Erythroblast (primary cell): ENCODE results near the gene WTAP.
A peak's percentile ranks its signal among the peaks of the same experiment; 100 is the strongest.
"Not testable (repeated sequence)": the region's sequence is repeated elsewhere in the genome, so short reads cannot be mapped to it uniquely, and the experiment has no call there.

Experiments used
- DNase-seq, 2 experiments: peaks; one replicate each; lab custom pipeline; 2025; lab: John Stamatoyannopoulos, UW
- GATA1 ChIP-seq: IDR thresholded peaks from 2 replicates; pipeline ENCODE4 v1.6.1; 2011; ENCODE audit warnings: low read depth, mild to moderate bottlenecking, control low read depth, low read length, moderate library complexity
- POLR2A ChIP-seq: IDR thresholded peaks from 2 replicates; pipeline ENCODE4 v1.6.1; 2011; ENCODE audit warnings: mild to moderate bottlenecking, low read length

Gene WTAP

DNA sequence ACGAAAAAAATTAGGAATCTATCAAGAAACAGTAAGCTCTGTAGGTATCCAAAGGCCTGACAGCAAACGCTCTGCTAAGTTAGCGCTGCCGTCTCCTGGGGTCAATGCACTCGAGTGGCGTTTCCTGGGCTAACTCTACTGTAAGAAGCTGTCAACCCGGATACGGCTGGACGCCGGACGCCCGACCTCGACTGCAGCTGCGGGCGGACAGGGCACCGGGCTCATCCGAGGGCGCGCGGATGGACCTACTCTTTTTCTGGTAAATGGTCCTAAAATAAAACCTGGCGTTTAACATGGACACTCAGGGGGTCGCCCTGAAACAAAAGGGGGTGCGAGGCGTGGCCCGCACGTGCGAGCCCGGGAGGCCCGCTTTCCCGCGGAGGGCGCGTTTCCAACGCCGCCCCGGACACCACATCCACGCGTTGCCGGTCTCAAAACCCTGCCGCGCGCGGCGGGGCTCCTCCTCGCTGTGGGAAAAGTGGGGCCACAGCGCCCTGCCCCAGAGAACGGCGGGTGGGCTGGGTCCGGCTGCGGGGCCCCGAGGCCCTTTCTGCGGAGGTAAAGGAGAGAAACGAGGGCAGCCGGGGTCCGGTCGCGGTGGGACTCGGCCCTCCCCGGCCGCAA, 61.6 kb downstream of the WTAP start:
- TF ChIP-seq POLR2A (no peak), GATA1 (no peak)
- peak; percentile 68 to 73 for DNase-seq

DNA sequence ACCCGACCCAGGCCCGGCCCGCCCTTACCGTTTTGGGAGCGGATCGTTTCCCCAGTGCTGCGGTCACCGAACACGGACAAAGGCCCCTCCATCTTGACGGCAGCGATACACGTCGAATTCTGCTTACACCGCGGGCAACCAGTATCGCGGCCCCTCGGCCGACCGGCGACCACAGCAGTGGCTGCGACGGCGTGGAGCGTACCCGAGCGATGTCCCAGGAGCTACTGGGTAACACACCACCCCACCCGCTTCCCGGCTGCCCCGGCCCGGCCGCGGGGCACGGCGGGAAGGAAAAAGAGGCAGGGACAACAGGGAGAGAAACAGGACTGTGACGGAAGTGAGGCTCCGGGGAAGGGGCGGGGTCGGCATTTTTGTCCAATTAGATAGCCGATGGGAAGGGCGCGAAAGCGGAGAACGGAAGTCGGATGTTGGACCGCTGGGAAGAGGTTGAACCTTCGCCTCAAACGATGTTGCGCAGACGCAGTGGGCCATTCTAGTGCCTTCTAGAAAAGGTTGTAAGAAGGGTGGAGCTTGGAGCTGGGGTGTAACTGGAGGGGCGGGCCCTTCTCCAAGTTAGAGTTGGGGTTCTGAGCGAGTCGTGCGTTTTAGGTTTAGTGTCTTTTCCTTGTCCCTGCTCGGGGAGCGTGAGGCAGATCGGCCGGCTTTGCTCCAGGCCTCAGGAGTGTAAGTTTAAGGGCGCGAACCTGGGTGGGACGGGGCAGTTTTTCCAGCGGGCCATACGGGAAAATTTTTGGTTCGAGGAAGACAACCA, 62.3 kb downstream of the WTAP start, which contains the start of gene TCP1:
TCP1 (minus strand) TSS at position 226 of the 772 bp plus-strand sequence; CDS start at position 92, 134 bp downstream.
- peak; percentile 90 for TF ChIP-seq POLR2A
- TF ChIP-seq GATA1, result no peak
- DNase-seq, result peak; percentile 99 to 100

DNA sequence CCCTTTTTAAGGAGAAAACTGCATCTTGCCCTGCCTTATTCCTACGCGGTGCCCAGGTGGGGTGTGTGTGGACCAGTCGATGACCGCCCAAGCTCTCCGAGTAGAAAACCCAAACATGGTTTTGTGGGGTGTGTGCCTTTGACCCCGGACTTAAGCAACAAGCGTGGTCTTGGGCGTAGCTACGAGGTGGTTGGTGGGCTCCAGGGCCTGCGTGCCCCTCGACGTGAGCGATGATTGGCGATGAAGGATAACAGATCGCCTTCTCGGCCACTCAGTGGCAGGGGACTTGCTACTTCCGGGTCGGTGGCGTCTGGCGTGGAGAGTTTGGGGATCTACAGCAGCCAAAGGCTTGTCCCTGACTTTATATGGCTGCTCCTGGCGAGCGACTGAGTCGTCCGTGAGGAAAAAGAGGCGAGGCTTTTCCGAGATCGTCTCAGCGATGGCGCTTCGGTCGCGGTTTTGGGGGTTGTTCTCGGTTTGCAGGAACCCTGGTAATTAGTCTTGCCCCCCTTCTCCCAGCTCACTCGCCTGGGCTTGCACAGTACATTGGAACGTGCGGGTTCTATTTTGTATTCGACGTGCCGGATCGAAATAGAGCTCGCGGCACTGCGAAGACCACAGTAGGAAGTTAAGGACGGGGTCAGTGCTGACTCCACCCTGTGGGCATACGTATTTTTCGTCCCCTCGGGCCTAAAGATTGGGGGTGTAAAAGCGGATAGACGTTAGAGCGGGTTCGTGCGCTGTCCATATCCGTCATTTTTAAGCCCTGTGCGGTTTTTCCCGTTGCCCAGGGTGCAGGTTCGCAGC, 63.0 kb downstream of the WTAP start, which contains the start of gene MRPL18:
MRPL18 (plus strand) TSS at position 319 of the 807 bp plus-strand sequence; CDS start at position 440, 121 bp downstream.
- TF ChIP-seq POLR2A, result peak; percentile 71
- no peak for TF ChIP-seq GATA1
- DNase-seq, result peak; percentile 95 to 98

DNA sequence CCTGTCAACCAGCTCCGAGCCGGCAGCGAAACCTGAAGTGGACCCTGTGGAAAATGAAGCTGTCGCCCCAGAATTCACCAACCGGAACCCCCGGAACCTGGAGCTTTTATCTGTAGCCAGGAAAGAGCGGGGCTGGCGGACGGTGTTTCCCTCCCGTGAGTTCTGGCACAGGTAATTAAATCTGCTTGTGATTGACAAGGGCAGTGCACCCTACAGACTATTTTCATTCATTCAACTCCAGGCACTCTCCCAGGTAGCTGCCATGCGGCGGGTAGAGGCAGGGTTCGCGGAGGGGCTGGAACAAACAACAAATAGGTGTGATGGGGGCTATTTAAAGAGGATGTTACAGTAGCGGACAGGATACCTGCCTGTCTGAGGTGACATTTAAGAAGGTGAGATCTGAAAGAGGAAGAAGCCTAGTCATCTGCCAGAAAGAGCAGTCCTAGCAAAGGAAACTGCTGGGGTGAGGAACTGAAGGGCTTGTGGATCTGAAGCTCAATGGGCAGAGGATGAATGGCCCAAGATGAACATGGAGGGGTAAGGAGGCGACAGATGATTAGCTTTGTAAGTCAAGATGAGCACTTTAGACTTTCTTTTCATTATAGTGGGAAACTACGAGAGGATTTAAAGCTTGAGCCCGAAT, 63.8 kb downstream of the WTAP start:
- DNase-seq, result peak; percentile 30 to 33

DNA sequence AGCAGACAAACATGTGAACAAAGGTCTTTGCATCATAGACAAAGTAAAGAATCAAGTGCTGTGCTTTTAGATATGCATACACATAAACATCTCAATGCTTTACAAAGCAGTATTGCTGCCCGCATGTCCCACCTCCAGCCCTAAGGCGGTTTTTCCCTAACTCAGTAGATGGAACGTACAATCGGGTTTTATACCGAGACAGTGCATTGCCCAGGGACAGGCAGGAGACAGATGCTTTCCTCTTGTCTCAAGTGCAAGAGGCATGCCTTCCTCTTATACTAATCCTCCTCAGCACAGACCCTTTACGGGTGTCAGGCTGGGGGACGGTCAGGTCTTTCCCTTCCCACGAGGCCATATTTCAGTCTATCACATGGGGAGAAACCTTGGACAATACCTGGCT, 67.7 kb downstream of the WTAP start:
- not testable (repeated sequence) for DNase-seq

More for the DNA sequence above, 63.8 kb downstream of the WTAP start:
- TF ChIP-seq GATA1 (no peak), POLR2A (no peak)

DNA sequence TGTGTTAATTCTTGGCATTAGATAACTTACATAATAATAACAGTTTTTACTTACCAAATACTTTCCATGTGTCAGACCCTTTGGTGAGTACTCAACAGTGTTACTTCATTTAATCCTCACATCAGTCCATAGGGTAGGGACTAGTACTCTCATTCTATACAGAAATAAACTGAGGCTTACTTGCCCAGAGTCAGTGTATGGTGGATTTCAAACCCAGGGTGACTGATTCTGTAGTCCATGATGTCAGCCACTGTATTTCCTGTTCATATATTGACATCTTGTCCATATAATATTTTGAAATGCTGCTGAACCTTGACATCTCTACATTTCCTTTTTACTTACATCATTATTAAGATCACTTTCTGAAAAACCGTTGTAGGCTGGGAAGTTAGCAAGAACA, 70.2 kb downstream of the WTAP start:
- no peak for TF ChIP-seq GATA1
- no peak for TF ChIP-seq POLR2A
- DNase-seq, result no peak

DNA sequence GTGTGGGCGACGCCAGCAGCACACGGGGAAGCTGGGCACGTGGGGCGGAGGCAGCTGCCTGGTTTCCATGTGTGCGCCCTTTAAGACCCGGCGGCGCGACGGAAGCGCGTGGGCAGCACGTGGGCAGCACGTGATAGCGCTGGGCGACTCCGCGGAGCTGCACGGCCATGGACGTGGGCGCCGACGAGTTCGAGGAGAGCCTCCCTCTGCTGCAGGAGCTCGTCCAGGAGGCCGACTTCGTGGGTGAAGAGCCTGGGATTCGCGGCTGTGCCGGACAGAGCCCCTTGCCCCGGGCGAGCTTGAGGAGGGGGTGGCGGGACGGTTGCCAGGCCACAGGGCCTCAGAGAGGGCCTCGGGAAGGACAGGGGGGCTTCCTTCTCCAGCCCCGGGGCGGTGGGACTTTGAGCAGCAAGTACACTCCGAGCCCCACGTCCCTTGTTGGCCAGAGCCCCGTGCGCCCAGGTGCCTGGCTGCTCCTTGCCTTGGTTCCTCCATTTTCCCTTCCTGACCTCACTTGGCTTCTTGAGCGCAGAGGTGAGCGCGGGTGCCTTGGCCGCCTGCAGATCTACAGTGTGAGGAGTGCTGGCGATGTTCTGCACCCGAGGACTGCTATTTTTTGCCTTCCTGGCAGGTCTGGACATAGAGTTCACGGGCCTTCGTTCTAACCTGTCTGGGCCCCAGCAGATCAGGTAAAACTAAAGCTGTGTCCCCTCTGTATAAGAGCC, 73.0 kb downstream of the WTAP start, which contains the start of gene PNLDC1:
PNLDC1 (plus strand) TSS at position 136 of the 725 bp plus-strand sequence; CDS start at position 168, 32 bp downstream.
- DNase-seq, result no peak

DNA sequence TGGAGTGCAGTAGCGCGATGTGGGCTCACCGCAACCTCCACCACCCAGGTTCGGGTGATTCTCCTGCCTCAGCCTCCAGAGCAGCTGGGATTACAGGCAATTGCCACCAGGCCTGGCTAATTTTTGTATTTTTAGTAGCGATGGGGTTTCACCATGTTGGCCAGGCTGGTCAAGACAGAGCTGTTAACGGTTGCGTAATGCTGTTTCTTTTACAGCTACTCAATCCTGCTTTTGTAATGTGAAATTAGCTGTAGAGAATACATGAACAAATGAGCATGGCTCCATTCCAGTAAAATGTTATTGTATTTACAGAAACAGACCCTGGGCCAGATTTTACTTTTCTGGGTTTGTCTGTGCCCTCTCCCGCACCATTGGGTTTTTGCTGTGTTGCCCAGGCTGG, 74.6 kb downstream of the WTAP start:
- DNase-seq, result no peak
- TF ChIP-seq POLR2A (no peak), GATA1 (no peak)

More for the DNA sequence above, 73.0 kb downstream of the WTAP start, which contains the start of gene PNLDC1:
- TF ChIP-seq POLR2A, result no peak
- TF ChIP-seq GATA1, result no peak

DNA sequence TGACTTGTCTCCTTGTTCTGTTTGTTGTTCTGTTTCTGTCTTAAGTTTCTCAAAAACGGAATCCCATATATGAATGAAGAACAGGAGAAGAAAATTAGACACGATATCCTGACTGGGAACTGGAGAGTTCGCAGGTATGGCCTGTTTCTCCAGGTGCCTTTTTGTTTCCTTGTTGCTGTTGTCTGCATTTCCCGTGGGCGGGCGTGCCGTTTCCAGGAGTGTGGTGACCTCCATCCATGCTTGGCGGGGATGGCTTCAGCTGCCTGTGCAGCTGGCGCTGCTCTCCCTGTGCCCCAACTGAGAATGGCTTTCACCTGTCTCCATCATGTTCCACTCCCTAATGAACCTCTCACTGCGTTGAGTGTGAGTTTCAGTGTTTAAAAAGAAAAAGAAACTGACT, 77.2 kb downstream of the WTAP start:
- no peak for TF ChIP-seq POLR2A
- TF ChIP-seq GATA1, result no peak
- DNase-seq, result no peak

DNA sequence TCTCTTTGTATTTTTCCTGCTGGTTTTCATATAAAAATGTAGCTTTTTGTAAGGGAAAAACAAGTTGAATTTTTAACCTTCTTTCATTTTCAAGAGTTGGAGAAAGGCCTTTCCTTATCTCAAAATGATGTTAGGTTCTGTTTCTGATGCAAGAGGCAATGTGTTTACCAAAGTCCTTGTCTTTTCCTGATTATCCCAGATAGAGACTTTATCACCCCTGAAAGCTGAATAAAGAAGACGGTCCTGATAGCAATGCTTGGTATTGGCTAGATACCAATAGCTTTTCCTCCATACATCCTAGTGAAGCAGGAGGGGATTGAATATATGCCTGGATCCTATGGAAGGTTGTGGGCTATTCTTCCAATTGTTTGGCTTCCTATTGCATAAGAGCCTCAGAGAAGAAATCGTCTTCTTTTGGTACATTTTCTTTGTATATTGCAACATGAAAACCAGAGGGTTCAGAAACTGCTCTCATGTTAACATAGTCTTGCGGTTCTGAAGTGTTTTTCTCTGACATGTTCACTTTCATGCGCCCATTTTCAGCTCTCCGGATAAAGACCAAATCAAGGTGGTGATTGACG, 78.2 kb downstream of the WTAP start:
- TF ChIP-seq GATA1, result no peak
- TF ChIP-seq POLR2A, result no peak
- no peak for DNase-seq
